Peyer's patch (tissue), 4 donors: ENCODE results near the gene MANF. TPM values are rescaled to one million over a fixed set of nuclear protein-coding genes. Genes with fewer than 3 reads are reported as not detected.
A peak's percentile ranks its signal among the peaks of the same experiment; 100 is the strongest.

Source experiments
- DNase-seq, 3 donors: peaks; one replicate each; pipeline ENCODE4 v3.0.0-alpha.2; 2017 to 2019
- H3K27ac ChIP-seq, 4 donors: fragments of 200-600 bp; sonication (generic); one replicate each; pipeline ENCODE4 v1.5.1; 2016 to 2019
- H3K27me3 ChIP-seq, 2 donors: fragments of 200-600 bp; sonication (generic); one replicate each; pipeline ENCODE4 v1.5.1; 2019
- H3K36me3 ChIP-seq, 3 donors: fragments of 200-600 bp; sonication (generic); one replicate each; pipeline ENCODE4 v1.5.1; 2016 to 2019
- H3K4me1 ChIP-seq, 4 donors: fragments of 200-600 bp; sonication (generic); one replicate each; pipeline ENCODE4 v1.5.1; 2016 to 2019
- H3K4me3 ChIP-seq, 4 donors: fragments of 200-600 bp; sonication (generic); 1 replicate in 3 of 4; 2 replicates in 1 of 4; pipeline ENCODE4 v1.5.1; 2016 to 2019; ENCODE audit warnings: mild to moderate bottlenecking in 1 of 4
- H3K9me3 ChIP-seq, 4 donors: fragments of 200-600 bp; sonication (generic); one replicate each; pipeline ENCODE4 v1.5.1; 2016 to 2019; ENCODE audit warnings: mild to moderate bottlenecking in 1 of 4
- CTCF ChIP-seq, 6 experiments: fragments of 450-650 bp in 4 of 6; fragments of 200-600 bp in 2 of 6; sonication (generic) in 1 of 6; IDR thresholded peaks; one replicate each; pipeline ENCODE4 v1.5.1; 2017 to 2019; ENCODE audit warnings: antibody characterized with exemption in 6 of 6, mild to moderate bottlenecking in 3 of 6, moderate library complexity in 1 of 6
- POLR2A ChIP-seq, 2 donors: fragments of 450-650 bp; IDR thresholded peaks; one replicate each; pipeline ENCODE4 v1.5.1; 2017; ENCODE audit warnings: antibody characterized with exemption in 2 of 2, mild to moderate bottlenecking in 2 of 2, moderate library complexity in 2 of 2
- total RNA-seq, 4 donors: library from RNA; depleted of rRNA; stranded (reverse); fragments of >200 nt; gene quantifications; one replicate each; pipeline ENCODE4 v1.1.0, GENCODE V29; 2016

Gene MANF
- total RNA-seq, 4 donors from 2014 or later, result 18.2 to 52.7 (median 26.4) TPM

GRCh38 chr3:51340989-51341636 lies 44.0 kb upstream of the MANF start:
- no peak for TF ChIP-seq CTCF (IDR thresholded peaks at IDR 0.05)
- no peak for TF ChIP-seq POLR2A (IDR thresholded peaks at IDR 0.05)
- H3K27me3 ChIP-seq, result no peaks in the 10 kb centered on the region
- no peak overlapping the region for H3K4me3 ChIP-seq
- H3K36me3 ChIP-seq, result no peaks in the 10 kb centered on the region
- no peaks in the 10 kb centered on the region for H3K9me3 ChIP-seq
- H3K4me1 ChIP-seq, result no peaks in the 10 kb centered on the region
- H3K27ac ChIP-seq, result peak overlapping the region in 1 of 4 donors; percentile 52
- peak in 1 of 3 donors; percentile 4 for DNase-seq

- no peaks in the 10 kb centered on the region for H3K4me1 ChIP-seq
- H3K27me3 ChIP-seq, result no peaks in the 10 kb centered on the region
- H3K27ac ChIP-seq, result no peak overlapping the region
- no peaks in the 10 kb centered on the region for H3K9me3 ChIP-seq
- TF ChIP-seq CTCF (IDR thresholded peaks at IDR 0.05) (no peak), POLR2A (IDR thresholded peaks at IDR 0.05) (no peak)
- peak in 1 of 3 donors; percentile 45 for DNase-seq
- H3K4me3 ChIP-seq, result no peak overlapping the region
- H3K36me3 ChIP-seq, result no peaks in the 10 kb centered on the region
Observed at GRCh38 chr3:51343918-51344687, 41.0 kb upstream of the MANF start.

- TF ChIP-seq POLR2A (IDR thresholded peaks at IDR 0.05), result no peak
- TF ChIP-seq CTCF (IDR thresholded peaks at IDR 0.05), result no peak
- no peaks in the 10 kb centered on the region for H3K27me3 ChIP-seq
- no peak for DNase-seq
- no peaks in the 10 kb centered on the region for H3K36me3 ChIP-seq
- no peaks in the 10 kb centered on the region for H3K4me1 ChIP-seq
- H3K4me3 ChIP-seq, result no peak overlapping the region
- H3K27ac ChIP-seq, result no peak overlapping the region
- H3K9me3 ChIP-seq, result no peaks in the 10 kb centered on the region
Observed at GRCh38 chr3:51350751-51351150, 34.3 kb upstream of the MANF start.

- TF ChIP-seq POLR2A (IDR thresholded peaks at IDR 0.05), result no peak
- no peak for TF ChIP-seq CTCF (IDR thresholded peaks at IDR 0.05)
- peak in 1 of 3 donors; percentile 27 for DNase-seq
- Histone ChIP-seq H3K4me3 (no peak overlapping the region), H3K27me3 (no peaks in the 10 kb centered on the region), H3K27ac (no peak overlapping the region), H3K9me3 (no peaks in the 10 kb centered on the region), H3K36me3 (no peaks in the 10 kb centered on the region), H3K4me1 (no peaks in the 10 kb centered on the region)
Observed at GRCh38 chr3:51353131-51353530, 32.0 kb upstream of the MANF start.

GRCh38 chr3:51353691-51354090 lies 31.4 kb upstream of the MANF start:
- Histone ChIP-seq H3K36me3 (no peaks in the 10 kb centered on the region), H3K9me3 (no peaks in the 10 kb centered on the region), H3K4me1 (no peaks in the 10 kb centered on the region), H3K4me3 (no peak overlapping the region), H3K27ac (no peak overlapping the region), H3K27me3 (no peaks in the 10 kb centered on the region)
- TF ChIP-seq CTCF (IDR thresholded peaks at IDR 0.05), result no peak
- TF ChIP-seq POLR2A (IDR thresholded peaks at IDR 0.05), result no peak
- peak in 1 of 3 donors; percentile 19 for DNase-seq
